Measurements from ENCODE around the gene STOX1.

- TF ChIP-seq, protein P1, sequence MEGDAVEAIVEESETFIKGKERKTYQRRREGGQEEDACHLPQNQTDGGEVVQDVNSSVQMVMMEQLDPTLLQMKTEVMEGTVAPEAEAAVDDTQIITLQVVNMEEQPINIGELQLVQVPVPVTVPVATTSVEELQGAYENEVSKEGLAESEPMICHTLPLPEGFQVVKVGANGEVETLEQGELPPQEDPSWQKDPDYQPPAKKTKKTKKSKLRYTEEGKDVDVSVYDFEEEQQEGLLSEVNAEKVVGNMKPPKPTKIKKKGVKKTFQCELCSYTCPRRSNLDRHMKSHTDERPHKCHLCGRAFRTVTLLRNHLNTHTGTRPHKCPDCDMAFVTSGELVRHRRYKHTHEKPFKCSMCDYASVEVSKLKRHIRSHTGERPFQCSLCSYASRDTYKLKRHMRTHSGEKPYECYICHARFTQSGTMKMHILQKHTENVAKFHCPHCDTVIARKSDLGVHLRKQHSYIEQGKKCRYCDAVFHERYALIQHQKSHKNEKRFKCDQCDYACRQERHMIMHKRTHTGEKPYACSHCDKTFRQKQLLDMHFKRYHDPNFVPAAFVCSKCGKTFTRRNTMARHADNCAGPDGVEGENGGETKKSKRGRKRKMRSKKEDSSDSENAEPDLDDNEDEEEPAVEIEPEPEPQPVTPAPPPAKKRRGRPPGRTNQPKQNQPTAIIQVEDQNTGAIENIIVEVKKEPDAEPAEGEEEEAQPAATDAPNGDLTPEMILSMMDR (IDR thresholded peaks at IDR 0.05; ENCODE audit: low read length), result no peak
- TF ChIP-seq EZH2 (IDR thresholded peaks at IDR 0.05; ENCODE audit: borderline replicate concordance, low read length), result no peak
Measured at GRCh38 chr10:68899186-68899745, 71.9 kb downstream of the STOX1 start.
